Measurements from ENCODE around the gene BANF1. TPM values are rescaled to one million over a fixed set of nuclear protein-coding genes. Genes with fewer than 3 reads are reported as not detected.

The BANF1 gene
- total and polyA plus RNA-seq, 10 of the 15 experiments (the other 5 are each of a cell fraction or from before 2014, with no cell fraction given): 99.0 to 574 (median 297) TPM

DNA sequence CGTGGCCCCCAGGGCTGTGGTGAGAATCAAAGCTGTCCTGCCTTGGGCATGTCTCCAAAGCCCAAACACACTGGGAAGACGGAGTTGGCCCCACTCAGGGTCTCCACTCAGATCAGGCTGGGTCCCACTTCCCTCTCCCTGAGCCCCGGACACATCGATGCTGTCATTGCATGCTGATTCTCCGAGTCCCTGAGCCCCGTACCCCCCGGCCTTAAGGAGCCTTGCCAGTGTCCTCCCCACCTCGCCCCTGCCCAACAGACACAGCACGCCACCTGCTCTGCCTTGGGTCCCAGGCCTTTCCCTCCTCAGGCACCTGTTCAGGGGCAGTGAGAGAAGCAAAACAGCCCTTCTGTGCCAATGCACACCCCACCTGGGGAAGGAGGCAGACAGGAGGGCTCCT is 15.0 kb upstream of the BANF1 start:
- Histone ChIP-seq H3K4me3 (no peak overlapping the region), H3K9ac (ENCODE audit: control insufficient read depth, insufficient read depth, low read length) (no peak overlapping the region), H3K27me3 (replicated peaks in 1 of 2; ENCODE audit: control insufficient read depth in 2 of 2, insufficient read depth in 2 of 2, low read length in 1 of 2) (no peaks in the 10 kb centered on the region), H3K4me1 (ENCODE audit: control insufficient read depth, insufficient read depth, low read length) (no peaks in the 10 kb centered on the region), H3K4me2 (ENCODE audit: control insufficient read depth, insufficient read depth) (no peak overlapping the region), H4K20me1 (ENCODE audit: control insufficient read depth, insufficient read depth) (no peaks in the 10 kb centered on the region), H3K79me2 (ENCODE audit: control insufficient read depth, insufficient read depth, low read length) (no peaks in the 10 kb centered on the region), H3K9me3 (replicated peaks; ENCODE audit: control insufficient read depth, insufficient read depth, low read length) (no peaks in the 10 kb centered on the region), H3K27ac (ENCODE audit: control insufficient read depth, insufficient read depth) (no peak overlapping the region), H2AFZ (ENCODE audit: control insufficient read depth, low read depth, low read length) (no peak overlapping the region), H3K36me3 (ENCODE audit: control insufficient read depth in 2 of 2, insufficient read depth in 2 of 2, low read length in 1 of 2) (peaks cover 0 to 6% of the 10 kb centered on the region in 2 experiments; a peak in 1 of 4 replicates)
- ChIA-PET RAD21 (ENCODE audit: unreplicated experiment) (interaction anchor here (3.5 kb wide), 1 partner anchor 102 kb away, joined by 40 read pairs; no protein-coding TSS in a partner anchor), SMC1A (ENCODE audit: uncharacterized antibody, unreplicated experiment) (interaction anchor here (2.4 to 2.7 kb wide), 2 partner anchors 96 to 102 kb away, joined by 21 to 28 read pairs; partner anchors contain the start of genes CCDC85B and FIBP), POLR2A (interaction anchor here (1.3 kb wide), 1 partner anchor 100 kb away, joined by 3 read pairs; no protein-coding TSS in a partner anchor), CTCF (interaction anchor here (0.6 to 7.9 kb wide), 5 partner anchors 70 to 155 kb away, joined by 3 to 167 read pairs (median 6); partner anchors contain the start of genes CCDC85B and FIBP)
- DNase-seq (ENCODE audit: low read depth, low spot score) (no peak), ATAC-seq (no peak), FAIRE-seq (no peak)
- no TSS peak for BruUV-seq (replicated peaks)
- in situ Hi-C loops (cut with MboI): loop anchor here (5.0 kb wide), 2 partner anchors 105 to 275 kb away; partner anchors contain the start of gene KAT5
- intact Hi-C loops (cut with micrococcal nuclease; ENCODE audit: unreplicated experiment): no loop called here
- TF ChIP-seq, protein P1, sequence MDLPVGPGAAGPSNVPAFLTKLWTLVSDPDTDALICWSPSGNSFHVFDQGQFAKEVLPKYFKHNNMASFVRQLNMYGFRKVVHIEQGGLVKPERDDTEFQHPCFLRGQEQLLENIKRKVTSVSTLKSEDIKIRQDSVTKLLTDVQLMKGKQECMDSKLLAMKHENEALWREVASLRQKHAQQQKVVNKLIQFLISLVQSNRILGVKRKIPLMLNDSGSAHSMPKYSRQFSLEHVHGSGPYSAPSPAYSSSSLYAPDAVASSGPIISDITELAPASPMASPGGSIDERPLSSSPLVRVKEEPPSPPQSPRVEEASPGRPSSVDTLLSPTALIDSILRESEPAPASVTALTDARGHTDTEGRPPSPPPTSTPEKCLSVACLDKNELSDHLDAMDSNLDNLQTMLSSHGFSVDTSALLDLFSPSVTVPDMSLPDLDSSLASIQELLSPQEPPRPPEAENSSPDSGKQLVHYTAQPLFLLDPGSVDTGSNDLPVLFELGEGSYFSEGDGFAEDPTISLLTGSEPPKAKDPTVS (IDR thresholded peaks at IDR 0.05; ENCODE audit: low read depth, low read length): no peak
- TF ChIP-seq SMC3 (IDR thresholded peaks at IDR 0.05; ENCODE audit: borderline replicate concordance, low read length) (no peak), MEF2A (IDR thresholded peaks at IDR 0.05; ENCODE audit: insufficient read depth, low read depth, low read length) (no peak), SMAD5 (IDR thresholded peaks at IDR 0.05; ENCODE audit: low read depth) (no peak), ZBED1 (IDR thresholded peaks at IDR 0.05; ENCODE audit: borderline replicate concordance) (no peak), FOS (IDR thresholded peaks at IDR 0.05; ENCODE audit: borderline replicate concordance, extremely low read depth, insufficient read length) (no peak), NFIC (IDR thresholded peaks at IDR 0.05; ENCODE audit: low read depth, low read length) (no peak), JUNB (IDR thresholded peaks at IDR 0.05) (no peak), RFX5 (IDR thresholded peaks at IDR 0.05; ENCODE audit: low read depth, low read length) (no peak), KDM1A (IDR thresholded peaks at IDR 0.05; ENCODE audit: borderline replicate concordance) (no peak)
- TF ChIP-seq, protein P2, sequence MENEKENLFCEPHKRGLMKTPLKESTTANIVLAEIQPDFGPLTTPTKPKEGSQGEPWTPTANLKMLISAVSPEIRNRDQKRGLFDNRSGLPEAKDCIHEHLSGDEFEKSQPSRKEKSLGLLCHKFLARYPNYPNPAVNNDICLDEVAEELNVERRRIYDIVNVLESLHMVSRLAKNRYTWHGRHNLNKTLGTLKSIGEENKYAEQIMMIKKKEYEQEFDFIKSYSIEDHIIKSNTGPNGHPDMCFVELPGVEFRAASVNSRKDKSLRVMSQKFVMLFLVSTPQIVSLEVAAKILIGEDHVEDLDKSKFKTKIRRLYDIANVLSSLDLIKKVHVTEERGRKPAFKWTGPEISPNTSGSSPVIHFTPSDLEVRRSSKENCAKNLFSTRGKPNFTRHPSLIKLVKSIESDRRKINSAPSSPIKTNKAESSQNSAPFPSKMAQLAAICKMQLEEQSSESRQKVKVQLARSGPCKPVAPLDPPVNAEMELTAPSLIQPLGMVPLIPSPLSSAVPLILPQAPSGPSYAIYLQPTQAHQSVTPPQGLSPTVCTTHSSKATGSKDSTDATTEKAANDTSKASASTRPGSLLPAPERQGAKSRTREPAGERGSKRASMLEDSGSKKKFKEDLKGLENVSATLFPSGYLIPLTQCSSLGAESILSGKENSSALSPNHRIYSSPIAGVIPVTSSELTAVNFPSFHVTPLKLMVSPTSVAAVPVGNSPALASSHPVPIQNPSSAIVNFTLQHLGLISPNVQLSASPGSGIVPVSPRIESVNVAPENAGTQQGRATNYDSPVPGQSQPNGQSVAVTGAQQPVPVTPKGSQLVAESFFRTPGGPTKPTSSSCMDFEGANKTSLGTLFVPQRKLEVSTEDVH (IDR thresholded peaks at IDR 0.05; ENCODE audit: low read depth, partially characterized antibody): no peak
- WGBS (ENCODE audit: insufficient coverage, insufficient replicate concordance, low lambda C conversion rate, missing lambda C conversion rate): 68% methylated on average over 8 of the region's 9 CpGs
